GM12878 (cell line): ENCODE data around the gene SIGLEC11. TPM values are rescaled to one million over a fixed set of nuclear protein-coding genes. Genes with fewer than 3 reads are reported as not detected.

Experiments
- ATAC-seq: fragments of 200-7000 bp; cut with Tn5 transposase; 3 replicates; pipeline ENCODE4 v1.9.1; 2020; ENCODE audit warnings: mild to moderate bottlenecking, moderate library complexity
- BruUV-seq: library from RNA; stranded (reverse); fragments of 400-500 nt; replicated peaks from 2 replicates; lab custom pipeline; 2021; lab: Mats Ljungman, UMichigan
- CTCF ChIA-PET: fragments of 300-600 bp; sonication (Branson Sonifier 250); formaldehyde crosslinking; extraction: SDS; loops from one replicate; lab custom pipeline; 2021; ENCODE audit warnings: inconsistent platforms; lab: Yijun Ruan, JAX
- POLR2A ChIA-PET: fragments of 350-600 bp; formaldehyde crosslinking; extraction: SDS; loops from one replicate; lab custom pipeline; 2021; ENCODE audit warnings: inconsistent platforms; lab: Charles Lee
- RAD21 ChIA-PET: fragments of 300-600 bp; sonication (Branson Sonifier 250); formaldehyde crosslinking; loops from one replicate; lab custom pipeline; 2023; ENCODE audit warnings: antibody characterized with exemption; ENCODE audit not compliant: unreplicated experiment; lab: Charles Lee
- SMC1A ChIA-PET: fragments of 300-600 bp; sonication (Branson Sonifier 250); formaldehyde crosslinking; loops from one replicate; lab custom pipeline; 2023; ENCODE audit not compliant: unreplicated experiment, uncharacterized antibody; lab: Charles Lee
- DNase-seq: peaks from one replicate; pipeline ENCODE4 v3.0.0-alpha.2; 2011; ENCODE audit warnings: low read depth, low spot score
- FAIRE-seq: peaks from 3 replicates; lab custom pipeline; 2011; peaks lifted over from hg19 to GRCh38; lab: Jason Lieb, UNC
- H2AFZ ChIP-seq: 2 replicates; pipeline ENCODE4 v1.6.0; 2011; ENCODE audit warnings: low read depth, low read length, control low read depth; ENCODE audit not compliant: control insufficient read depth
- H3K27ac ChIP-seq: 2 replicates; pipeline ENCODE4 v1.5.1; 2011; ENCODE audit warnings: control low read depth; ENCODE audit not compliant: control insufficient read depth, insufficient read depth
- H3K27me3 ChIP-seq, 2 experiments: replicated peaks in 1 of 2; 2 replicates each; pipeline versions ENCODE4 v1.6.0 to v1.6.1; 2011; ENCODE audit warnings: low read length in 1 of 2; ENCODE audit not compliant: control insufficient read depth in 2 of 2, insufficient read depth in 2 of 2
- H3K36me3 ChIP-seq, 2 experiments: 2 replicates each; pipeline ENCODE4 v1.5.1; 2011; ENCODE audit warnings: low read length in 1 of 2; ENCODE audit not compliant: control insufficient read depth in 2 of 2, insufficient read depth in 2 of 2
- H3K4me1 ChIP-seq: 2 replicates; pipeline ENCODE4 v1.6.1; 2011; ENCODE audit warnings: mild to moderate bottlenecking, low read length, moderate library complexity, mixed read lengths; ENCODE audit not compliant: control insufficient read depth, insufficient read depth
- H3K4me2 ChIP-seq: 2 replicates; pipeline ENCODE4 v1.6.0; 2011; ENCODE audit warnings: control low read depth; ENCODE audit not compliant: control insufficient read depth, insufficient read depth
- H3K4me3 ChIP-seq: fragments of 200-600 bp; sonication (generic); 2 replicates; pipeline ENCODE4 v1.5.1; 2016
- H3K79me2 ChIP-seq: 2 replicates; pipeline ENCODE4 v1.6.0; 2011; ENCODE audit warnings: low read length; ENCODE audit not compliant: control insufficient read depth, insufficient read depth
- H3K9ac ChIP-seq: 2 replicates; pipeline ENCODE4 v1.8.0; 2011; ENCODE audit warnings: low read length, control low read depth, mixed read lengths; ENCODE audit not compliant: control insufficient read depth, insufficient read depth
- H3K9me3 ChIP-seq: replicated peaks from 3 replicates; pipeline ENCODE4 v1.5.1; 2011; ENCODE audit warnings: mild to moderate bottlenecking, low read length; ENCODE audit not compliant: control insufficient read depth, insufficient read depth
- H4K20me1 ChIP-seq: 2 replicates; pipeline ENCODE4 v1.6.0; 2011; ENCODE audit not compliant: control insufficient read depth, insufficient read depth
- CHD1 ChIP-seq: IDR thresholded peaks from 2 replicates; pipeline ENCODE4 v1.6.1; 2012; ENCODE audit warnings: low read depth, low read length, improper control_type of control experiment
- CREB1 ChIP-seq: IDR thresholded peaks from 2 replicates; pipeline ENCODE4 v1.6.1; 2012; ENCODE audit warnings: low read depth, mild to moderate bottlenecking, inconsistent platforms
- EP300 ChIP-seq, 2 experiments: fragments of 150-350 bp in 1 of 2; IDR thresholded peaks; 2 replicates each; pipeline ENCODE4 v1.6.1; 2011 to 2012; ENCODE audit warnings: low read depth in 2 of 2, low read length in 2 of 2, borderline replicate concordance in 1 of 2, improper control_type of control experiment in 1 of 2, inconsistent platforms in 1 of 2; ENCODE audit not compliant: control insufficient read depth in 1 of 2
- FOS ChIP-seq: IDR thresholded peaks from 3 replicates; pipeline ENCODE4 v1.6.1; 2011; ENCODE audit warnings: borderline replicate concordance; ENCODE audit not compliant: insufficient read length; ENCODE audit errors: extremely low read depth
- FOXK2 ChIP-seq: fragments of 450-650 bp; IDR thresholded peaks from 2 replicates; pipeline ENCODE4 v1.6.1; 2017; ENCODE audit warnings: mild to moderate bottlenecking, moderate library complexity
- HCFC1 ChIP-seq: fragments of 150-350 bp; IDR thresholded peaks from 2 replicates; pipeline ENCODE4 v1.6.1; 2014; ENCODE audit warnings: low read length
- JUNB ChIP-seq: IDR thresholded peaks from 2 replicates; pipeline ENCODE4 v1.6.1; 2016; ENCODE audit warnings: antibody characterized with exemption, mild to moderate bottlenecking
- NFXL1 ChIP-seq: fragments of 450-650 bp; IDR thresholded peaks from 2 replicates; pipeline ENCODE4 v1.6.1; 2017; ENCODE audit warnings: antibody characterized with exemption, mild to moderate bottlenecking, borderline replicate concordance
- POLR2A ChIP-seq: IDR thresholded peaks from 2 replicates; pipeline ENCODE4 v1.6.1; 2011; ENCODE audit warnings: low read depth, mild to moderate bottlenecking, low read length
- POLR2AphosphoS2 ChIP-seq: IDR thresholded peaks from 2 replicates; pipeline ENCODE4 v1.6.1; 2011; ENCODE audit warnings: low read depth, mild to moderate bottlenecking, low read length, improper control_type of control experiment, moderate library complexity
- YY1 ChIP-seq: IDR thresholded peaks from 2 replicates; pipeline ENCODE4 v1.6.1; 2011; ENCODE audit warnings: low read depth, mild to moderate bottlenecking, low read length
- ZNF622 ChIP-seq: fragments of 450-650 bp; IDR thresholded peaks from 2 replicates; pipeline ENCODE4 v1.6.1; 2017; ENCODE audit warnings: mild to moderate bottlenecking, inconsistent platforms
- WGBS: methylation state at CpG from one replicate; pipeline ENCODE4 v1.1.6; 2016; ENCODE audit warnings: low lambda C conversion rate; ENCODE audit not compliant: insufficient replicate concordance, insufficient coverage; ENCODE audit errors: missing lambda C conversion rate; 5-methylcytosine and 5-hydroxymethylcytosine counted together
- in situ Hi-C: fragments of 300-500 bp; cut with MboI; formaldehyde crosslinking; loops from 9 replicates; pipeline ENCODE4 v1.14.3; 2018; ENCODE audit warnings: mixed read lengths
- intact Hi-C: fragments of 100-400 bp; cut with micrococcal nuclease; formaldehyde crosslinking; loops from one replicate; pipeline ENCODE4 v1.14.2; 2022; ENCODE audit not compliant: unreplicated experiment
- polyA plus RNA-seq, 11 experiments: library from polyadenylated mRNA; depleted of rRNA in 4 of 11; unstranded in 6 of 11; stranded (reverse) in 5 of 11; fragments of >200 nt; fragmentation: Nextera tagmentation in 4 of 11; fragmentation: Illumina TruSeq in 1 of 11; extraction: Ambion mirVana in 4 of 11; extraction: Trizol in 1 of 11; gene quantifications; 1 replicate in 1 of 11; 2 replicates in 10 of 11; pipeline versions ENCODE4 v1.2.1 to v1.2.3, GENCODE V29; 2011 to 2016; ENCODE audit warnings: inconsistent platforms in 2 of 11, missing spikeins in 2 of 11, low read depth in 1 of 11
- total RNA-seq, 4 experiments: library from RNA; depleted of rRNA in 3 of 4; stranded (reverse); fragments of >200 nt in 3 of 4; fragmentation: Illumina TruSeq in 1 of 4; extraction: Trizol in 1 of 4; gene quantifications; 2 replicates each; pipeline versions ENCODE4 v1.2.1 to v1.2.3, GENCODE V29; 2013 to 2021

Gene SIGLEC11
- total and polyA plus RNA-seq, 10 of the 15 experiments (the other 5 are each of a cell fraction or from before 2014, with no cell fraction given), result not detected

GRCh38 chr19:49952906-49953305 is 8.1 kb downstream of the SIGLEC11 start:
- intact Hi-C loops, result no loop called here
- no TSS peak for BruUV-seq
- ATAC-seq (no peak), FAIRE-seq (no peak), DNase-seq (no peak)
- in situ Hi-C loops, result no loop called here
- H3K4me1 ChIP-seq, result peaks cover 17% of the 10 kb centered on the region
- H3K4me3 ChIP-seq, result no peak overlapping the region
- SMC1A ChIA-PET, result interaction anchor here (1.1 kb wide), 1 partner anchor 10 kb away, joined by 3 read pairs; no protein-coding TSS in a partner anchor
- no peaks in the 10 kb centered on the region for H3K36me3 ChIP-seq
- no peak overlapping the region for H2AFZ ChIP-seq
- no peaks in the 10 kb centered on the region for H3K9me3 ChIP-seq
- no peak overlapping the region for H3K4me2 ChIP-seq
- no peaks in the 10 kb centered on the region; a peak in 1 of 4 replicates for H3K27me3 ChIP-seq
- RAD21 ChIA-PET, result no interaction called here
- POLR2A ChIA-PET, result no interaction called here
- 74% methylated on average over 13 of the region's 13 CpGs for WGBS
- H3K9ac ChIP-seq, result no peak overlapping the region
- TF ChIP-seq FOXK2 (no peak), YY1 (no peak), CREB1 (no peak), ZNF622 (no peak), POLR2AphosphoS2 (no peak), CHD1 (no peak), JUNB (no peak), HCFC1 (no peak), EP300 (IDR thresholded peaks at IDR 0.05; ENCODE audit: borderline replicate concordance in 1 of 2, control insufficient read depth in 1 of 2, low read depth in 2 of 2, low read length in 2 of 2) (no peak), NFXL1 (no peak), FOS (no peak), POLR2A (no peak)
- TF ChIP-seq, all 136 proteins: peak for 0
- H4K20me1 ChIP-seq, result no peaks in the 10 kb centered on the region
- CTCF ChIA-PET, result no interaction called here
- no peaks in the 10 kb centered on the region for H3K79me2 ChIP-seq
- no peak overlapping the region for H3K27ac ChIP-seq
